ENCODE data around the gene TRRAP. TPM values are rescaled to one million over a fixed set of nuclear protein-coding genes. Genes with fewer than 3 reads are reported as not detected.
"Not testable (repeated sequence)": the region's sequence is repeated elsewhere in the genome, so short reads cannot be mapped to it uniquely, and the experiment has no call there.

The TRRAP gene
- total RNA-seq, 2 donors from 2014 or later = 59.1 to 69.5 TPM

GRCh38 chr7:98872328-98872924 is 5.9 kb upstream of the TRRAP start:
- no peaks in the 10 kb centered on the region for H3K9me3 Mint-ChIP-seq
- no peaks in the 10 kb centered on the region for H3K36me3 Mint-ChIP-seq (ENCODE audit: low read depth)
- peak; percentile 30 for ATAC-seq (replicated peaks)
- no peak overlapping the region for H3K4me3 Mint-ChIP-seq
- no peaks in the 10 kb centered on the region for H3K4me1 Mint-ChIP-seq
- H3K27me3 Mint-ChIP-seq = no peaks in the 10 kb centered on the region
- H3K27ac Mint-ChIP-seq = no peak overlapping the region

- not testable (repeated sequence) for H3K36me3 Mint-ChIP-seq (ENCODE audit: low read depth); H3K4me3 Mint-ChIP-seq; H3K27ac Mint-ChIP-seq; H3K9me3 Mint-ChIP-seq; H3K27me3 Mint-ChIP-seq; ATAC-seq (replicated peaks); H3K4me1 Mint-ChIP-seq
Observed at GRCh38 chr7:98873610-98874009, 4.7 kb upstream of the TRRAP start.

DNA sequence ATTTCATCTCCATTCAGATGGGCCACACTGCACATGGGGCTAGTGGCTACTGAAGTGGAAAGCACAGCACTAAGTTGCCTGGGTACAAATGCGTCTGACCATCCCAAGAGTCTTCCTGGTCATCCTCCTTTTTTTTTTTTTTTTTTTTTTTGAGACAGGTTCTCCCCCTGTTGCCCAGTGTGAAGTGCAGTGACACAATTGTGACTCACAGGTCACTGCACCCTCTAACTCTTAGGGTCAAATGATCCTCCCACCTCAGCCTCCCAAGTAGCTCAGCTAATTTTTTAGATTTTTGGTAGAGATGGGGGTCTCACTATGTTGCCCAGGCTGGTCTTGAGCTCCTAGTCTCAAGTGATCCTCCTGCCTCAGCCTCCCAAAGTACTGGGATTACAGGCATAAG is 3.4 kb upstream of the TRRAP start:
- no peaks in the 10 kb centered on the region for H3K9me3 Mint-ChIP-seq
- H3K36me3 Mint-ChIP-seq (ENCODE audit: low read depth) = peaks cover 9% of the 10 kb centered on the region
- no peaks in the 10 kb centered on the region for H3K27me3 Mint-ChIP-seq
- no peak for ATAC-seq (replicated peaks)
- no peak overlapping the region for H3K4me3 Mint-ChIP-seq
- no peaks in the 10 kb centered on the region for H3K4me1 Mint-ChIP-seq
- H3K27ac Mint-ChIP-seq = no peak overlapping the region

GRCh38 chr7:98875501-98875900 is 2.8 kb upstream of the TRRAP start:
- no peak overlapping the region for H3K27ac Mint-ChIP-seq
- H3K27me3 Mint-ChIP-seq = no peaks in the 10 kb centered on the region
- peaks cover 12% of the 10 kb centered on the region for H3K36me3 Mint-ChIP-seq (ENCODE audit: low read depth)
- H3K4me3 Mint-ChIP-seq = no peak overlapping the region
- no peak for ATAC-seq (replicated peaks)
- H3K9me3 Mint-ChIP-seq = no peaks in the 10 kb centered on the region
- H3K4me1 Mint-ChIP-seq = no peaks in the 10 kb centered on the region

DNA sequence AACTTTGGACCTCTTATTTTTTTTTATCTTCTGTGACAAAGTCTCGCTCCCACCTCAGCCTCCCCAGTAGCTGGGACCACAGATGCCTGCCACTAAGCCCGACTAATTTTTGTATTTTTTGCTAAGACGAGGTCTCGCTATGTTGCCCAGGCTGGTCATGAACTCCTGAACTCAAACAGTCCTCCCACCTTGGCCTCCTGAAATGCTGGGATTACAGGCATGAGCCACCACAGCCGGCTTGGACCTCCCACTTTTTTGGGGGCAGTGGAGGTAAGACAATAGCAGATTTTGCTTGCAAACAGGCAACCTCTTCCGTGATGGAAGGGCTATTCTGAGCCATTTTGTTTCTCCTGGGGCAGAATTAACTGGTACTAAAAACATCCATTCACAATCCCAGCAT is 1.2 kb upstream of the TRRAP start:
- H3K36me3 Mint-ChIP-seq (ENCODE audit: low read depth) = peaks cover 28% of the 10 kb centered on the region
- ATAC-seq (replicated peaks) = no peak
- H3K27ac Mint-ChIP-seq = peak overlapping the region; percentile 51
- H3K9me3 Mint-ChIP-seq = no peaks in the 10 kb centered on the region
- peak overlapping the region; percentile 54 for H3K4me3 Mint-ChIP-seq
- H3K27me3 Mint-ChIP-seq = no peaks in the 10 kb centered on the region
- peaks cover 7% of the 10 kb centered on the region for H3K4me1 Mint-ChIP-seq

DNA sequence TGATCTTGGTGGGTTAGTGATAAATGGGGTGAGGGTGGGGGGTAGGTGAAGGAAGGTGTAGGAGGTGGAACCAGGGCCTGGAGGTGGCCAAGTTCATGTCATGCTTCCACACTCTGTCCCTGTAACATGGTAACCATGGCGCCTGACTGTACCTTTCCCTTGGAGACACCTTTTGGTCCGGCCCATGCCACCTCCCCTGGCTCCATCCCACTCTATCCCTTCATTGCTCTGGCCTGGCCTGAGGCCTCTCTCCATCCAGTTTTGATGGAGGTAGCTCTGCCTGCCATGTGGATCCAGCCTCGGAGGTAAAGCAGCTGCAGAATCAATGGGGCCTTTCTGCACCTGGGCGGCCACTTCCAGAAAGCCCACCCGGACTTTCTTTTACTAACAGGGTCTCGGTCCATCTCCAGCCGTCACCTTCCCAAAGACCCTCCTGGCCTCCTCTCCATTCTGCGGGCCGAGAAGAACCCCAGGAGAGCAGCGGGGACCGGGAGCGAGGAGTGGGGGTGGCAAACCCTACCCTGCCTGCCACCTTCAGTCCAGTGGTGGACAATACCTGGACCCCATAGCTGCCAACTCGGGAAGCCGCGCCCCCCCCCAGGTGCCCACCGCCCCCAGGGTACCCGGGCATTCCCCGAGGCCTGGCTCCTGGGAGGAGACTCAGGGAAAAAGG is 504 bp upstream of the TRRAP start:
- ATAC-seq (replicated peaks) = no peak
- Mint-ChIP-seq H3K4me3 (peak overlapping the region; percentile 54), H3K36me3 (ENCODE audit: low read depth) (peaks cover 35% of the 10 kb centered on the region), H3K9me3 (no peaks in the 10 kb centered on the region), H3K27ac (peak overlapping the region; percentile 51), H3K4me1 (peaks cover 7% of the 10 kb centered on the region), H3K27me3 (no peaks in the 10 kb centered on the region)

GRCh38 chr7:98879198-98879978 is 1.1 kb downstream of the TRRAP start:
- Mint-ChIP-seq H3K9me3 (no peaks in the 10 kb centered on the region), H3K4me3 (peak overlapping the region; percentile 89), H3K27me3 (no peaks in the 10 kb centered on the region), H3K4me1 (peaks cover 11% of the 10 kb centered on the region), H3K36me3 (ENCODE audit: low read depth) (peaks cover 51% of the 10 kb centered on the region), H3K27ac (peak overlapping the region; percentile 94)
- peak; percentile 65 for ATAC-seq (replicated peaks)

DNA sequence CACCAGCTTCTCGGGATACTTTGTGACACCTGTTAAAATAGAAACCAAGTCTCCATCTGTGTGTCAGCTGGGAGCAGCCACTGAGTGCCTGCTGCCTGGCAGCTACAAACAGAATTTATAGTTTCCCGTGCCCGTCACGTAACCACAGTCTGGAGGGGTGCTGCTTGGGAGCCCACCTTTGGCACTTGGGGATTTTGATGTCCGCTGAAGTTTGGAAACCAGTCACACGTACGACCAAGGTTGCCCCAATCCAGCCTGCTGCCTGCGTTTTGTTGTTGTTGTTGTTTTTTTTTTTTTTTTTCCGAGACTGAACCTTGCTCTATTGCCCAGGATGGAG is 1.6 kb downstream of the TRRAP start:
- Mint-ChIP-seq H3K4me1 (peaks cover 11% of the 10 kb centered on the region), H3K4me3 (peak overlapping the region; percentile 89), H3K36me3 (ENCODE audit: low read depth) (peaks cover 55% of the 10 kb centered on the region), H3K27ac (peak overlapping the region; percentile 94), H3K9me3 (no peaks in the 10 kb centered on the region), H3K27me3 (no peaks in the 10 kb centered on the region)
- no peak for ATAC-seq (replicated peaks)

GRCh38 chr7:98880485-98880884 is 2.2 kb downstream of the TRRAP start:
- Mint-ChIP-seq H3K9me3 (no peaks in the 10 kb centered on the region), H3K4me1 (peaks cover 11% of the 10 kb centered on the region)

DNA sequence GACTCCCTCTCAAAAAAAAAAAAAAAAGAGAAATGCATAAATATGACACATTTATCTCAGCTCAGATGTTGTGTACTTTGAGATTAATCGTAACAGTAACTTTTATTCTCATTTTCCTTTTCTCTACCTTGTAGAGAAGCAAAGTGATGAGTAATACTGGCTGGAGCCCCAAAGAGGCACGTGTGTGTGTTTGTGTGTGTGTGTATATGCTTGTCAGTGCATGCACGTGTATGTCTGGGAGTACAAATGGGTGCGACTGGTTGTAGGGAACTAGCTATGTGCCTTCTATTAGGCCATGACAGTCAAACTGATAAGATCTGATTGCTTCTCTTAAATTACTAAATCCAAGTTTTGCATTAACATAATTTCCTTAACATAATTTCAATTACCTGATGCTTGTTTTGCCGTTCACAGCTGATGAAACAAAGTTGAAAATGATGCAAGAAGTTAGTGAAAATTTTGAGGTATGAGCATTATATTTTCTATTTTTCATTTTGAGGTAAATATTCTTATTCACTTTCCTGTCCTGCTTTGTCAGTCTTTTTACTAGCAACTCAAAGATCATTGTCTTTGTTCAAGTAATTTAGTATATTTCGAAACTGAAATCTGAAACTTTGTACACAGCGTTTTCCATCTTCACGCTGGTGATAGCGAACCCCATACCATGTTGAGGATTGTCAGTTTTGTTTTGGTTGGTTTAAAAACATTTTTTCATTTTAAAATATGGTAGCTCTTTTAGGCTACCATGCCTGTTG is 3.4 kb downstream of the TRRAP start:
- ATAC-seq (replicated peaks) = peak; percentile 47
- Mint-ChIP-seq H3K27ac (peak overlapping the region; percentile 90), H3K9me3 (no peaks in the 10 kb centered on the region), H3K36me3 (ENCODE audit: low read depth) (peaks cover 65% of the 10 kb centered on the region), H3K4me1 (peaks cover 11% of the 10 kb centered on the region), H3K27me3 (no peaks in the 10 kb centered on the region), H3K4me3 (peak overlapping the region; percentile 89)

More at GRCh38 chr7:98880485-98880884, 2.2 kb downstream of the TRRAP start:
- Mint-ChIP-seq H3K4me3 (peak overlapping the region; percentile 89), H3K27me3 (no peaks in the 10 kb centered on the region), H3K36me3 (ENCODE audit: low read depth) (peaks cover 55% of the 10 kb centered on the region), H3K27ac (peak overlapping the region; percentile 94)
- ATAC-seq (replicated peaks) = no peak

- ATAC-seq (replicated peaks) = no peak
- H3K4me1 Mint-ChIP-seq = peaks cover 15% of the 10 kb centered on the region
- peaks cover 86% of the 10 kb centered on the region for H3K36me3 Mint-ChIP-seq (ENCODE audit: low read depth)
- H3K4me3 Mint-ChIP-seq = no peak overlapping the region
- no peak overlapping the region for H3K27ac Mint-ChIP-seq
- H3K27me3 Mint-ChIP-seq = no peaks in the 10 kb centered on the region
- no peaks in the 10 kb centered on the region for H3K9me3 Mint-ChIP-seq
Observed at GRCh38 chr7:98884416-98884815, 6.1 kb downstream of the TRRAP start.

GRCh38 chr7:98887038-98887437 is 8.7 kb downstream of the TRRAP start:
- Mint-ChIP-seq H3K9me3 (no peaks in the 10 kb centered on the region), H3K4me3 (no peak overlapping the region), H3K4me1 (peaks cover 9% of the 10 kb centered on the region), H3K36me3 (ENCODE audit: low read depth) (peaks cover 83% of the 10 kb centered on the region), H3K27me3 (no peaks in the 10 kb centered on the region), H3K27ac (no peak overlapping the region)
- no peak for ATAC-seq (replicated peaks)

DNA sequence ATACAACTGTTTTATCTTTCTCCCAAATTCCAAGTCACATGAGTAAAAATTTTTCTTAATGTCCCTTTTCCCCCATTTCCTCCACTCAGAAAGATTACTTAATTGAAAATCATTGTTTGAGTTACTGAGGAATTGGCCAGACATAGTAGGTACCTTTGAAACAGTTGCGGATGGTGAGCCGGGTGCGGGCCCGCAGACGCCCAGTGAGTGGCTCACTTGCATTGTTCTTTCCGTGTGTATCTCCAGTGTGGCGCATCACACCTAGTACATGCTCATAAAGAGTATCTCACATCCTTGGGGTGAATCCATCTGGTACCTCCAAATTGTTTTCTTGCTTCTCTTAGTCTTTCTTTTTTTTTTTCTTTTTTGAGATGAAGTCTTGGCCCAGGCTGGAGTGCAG is 14.3 kb downstream of the TRRAP start:
- Mint-ChIP-seq H3K36me3 (ENCODE audit: low read depth) (peaks cover 93% of the 10 kb centered on the region), H3K4me3 (no peak overlapping the region), H3K27ac (no peak overlapping the region), H3K4me1 (peaks cover 4% of the 10 kb centered on the region), H3K9me3 (no peaks in the 10 kb centered on the region), H3K27me3 (no peaks in the 10 kb centered on the region)
- no peak for ATAC-seq (replicated peaks)

- no peak overlapping the region for H3K27ac Mint-ChIP-seq
- no peak for ATAC-seq (replicated peaks)
- H3K27me3 Mint-ChIP-seq = no peaks in the 10 kb centered on the region
- H3K4me3 Mint-ChIP-seq = no peak overlapping the region
- H3K36me3 Mint-ChIP-seq (ENCODE audit: low read depth) = peaks cover 100% of the 10 kb centered on the region
- H3K9me3 Mint-ChIP-seq = no peaks in the 10 kb centered on the region
- no peaks in the 10 kb centered on the region for H3K4me1 Mint-ChIP-seq
Observed at GRCh38 chr7:98899816-98900215, 21.5 kb downstream of the TRRAP start.

Measured in activated T-helper 17 cell treated with anti-CD3 and anti-CD28 coated beads, Interleukin-2, amount 50 U/mL, for 72 hours (primary cell).